ENCODE data around the gene DPM1. TPM values are rescaled to one million over a fixed set of nuclear protein-coding genes. Genes with fewer than 3 reads are reported as not detected.

The DPM1 gene
- total RNA-seq, 6 experiments from 2014 or later, result 51.8 to 59.9 (median 57.4) TPM

- peaks cover 27% of the 10 kb centered on the region for H3K36me3 Mint-ChIP-seq (ENCODE audit: low read depth)
- peak overlapping the region; percentile 31 for H3K4me3 Mint-ChIP-seq
- H3K9me3 Mint-ChIP-seq, result no peaks in the 10 kb centered on the region
- H3K27ac Mint-ChIP-seq, result peak overlapping the region; percentile 88
- DNase-seq, result peak; percentile 73
- H3K4me1 Mint-ChIP-seq (ENCODE audit: low read depth), result peaks cover 73% of the 10 kb centered on the region
- no peak for TF ChIP-seq CTCF (IDR thresholded peaks at IDR 0.05)
- peaks cover 2% of the 10 kb centered on the region; the same call in 1 of the 2 replicates for H3K27me3 Mint-ChIP-seq (ENCODE audit: insufficient read depth)
Observed at GRCh38 chr20:50919567-50919966, 38.8 kb downstream of the DPM1 start.

- Mint-ChIP-seq H3K36me3 (ENCODE audit: low read depth) (peaks cover 31% of the 10 kb centered on the region), H3K4me1 (ENCODE audit: low read depth) (peaks cover 84% of the 10 kb centered on the region), H3K4me3 (no peak overlapping the region), H3K27me3 (ENCODE audit: insufficient read depth) (peaks cover 2% of the 10 kb centered on the region; the same call in 1 of the 2 replicates), H3K27ac (peak overlapping the region; percentile 88), H3K9me3 (no peaks in the 10 kb centered on the region)
- DNase-seq, result no peak
- TF ChIP-seq CTCF (IDR thresholded peaks at IDR 0.05), result no peak
Observed at GRCh38 chr20:50918403-50918802, 39.9 kb downstream of the DPM1 start.

GRCh38 chr20:50916934-50917333 is 41.4 kb downstream of the DPM1 start:
- H3K4me3 Mint-ChIP-seq, result peak overlapping the region; percentile 53; the same call in 1 of the 2 replicates
- H3K27me3 Mint-ChIP-seq (ENCODE audit: insufficient read depth), result peaks cover 2% of the 10 kb centered on the region; the same call in 1 of the 2 replicates
- TF ChIP-seq CTCF (IDR thresholded peaks at IDR 0.05), result no peak
- peak overlapping the region; percentile 88 for H3K27ac Mint-ChIP-seq
- H3K36me3 Mint-ChIP-seq (ENCODE audit: low read depth), result peaks cover 27% of the 10 kb centered on the region
- peaks cover 92% of the 10 kb centered on the region for H3K4me1 Mint-ChIP-seq (ENCODE audit: low read depth)
- H3K9me3 Mint-ChIP-seq, result no peaks in the 10 kb centered on the region
- DNase-seq, result no peak

- peak overlapping the region; percentile 75 for H3K4me3 Mint-ChIP-seq
- peaks cover 93% of the 10 kb centered on the region for H3K4me1 Mint-ChIP-seq (ENCODE audit: low read depth)
- H3K36me3 Mint-ChIP-seq (ENCODE audit: low read depth), result peaks cover 27% of the 10 kb centered on the region
Observed at GRCh38 chr20:50916257-50916656, 42.1 kb downstream of the DPM1 start.

GRCh38 chr20:50915424-50915823 is 42.9 kb downstream of the DPM1 start:
- Mint-ChIP-seq H3K9me3 (no peaks in the 10 kb centered on the region), H3K4me3 (peak overlapping the region; percentile 68), H3K4me1 (ENCODE audit: low read depth) (peaks cover 93% of the 10 kb centered on the region), H3K27ac (peak overlapping the region; percentile 86), H3K36me3 (ENCODE audit: low read depth) (peaks cover 27% of the 10 kb centered on the region), H3K27me3 (ENCODE audit: insufficient read depth) (peaks cover 2% of the 10 kb centered on the region; the same call in 1 of the 2 replicates)
- TF ChIP-seq CTCF (IDR thresholded peaks at IDR 0.05), result no peak
- peak; percentile 46 for DNase-seq

More at GRCh38 chr20:50916257-50916656, 42.1 kb downstream of the DPM1 start:
- peaks cover 2% of the 10 kb centered on the region; the same call in 1 of the 2 replicates for H3K27me3 Mint-ChIP-seq (ENCODE audit: insufficient read depth)
- peak; percentile 59 for DNase-seq
- peak overlapping the region; percentile 88 for H3K27ac Mint-ChIP-seq
- TF ChIP-seq CTCF (IDR thresholded peaks at IDR 0.05), result no peak
- H3K9me3 Mint-ChIP-seq, result no peaks in the 10 kb centered on the region
